Mesenchymal stem cell (in vitro differentiated cells and primary cell): ENCODE data around the gene CORO6.

Experiments used
- DNase-seq: peaks from one replicate; pipeline ENCODE4 v3.0.0-alpha.2; 2013
- H2AFZ ChIP-seq: one replicate; pipeline ENCODE4 v1.6.1; 2013; ENCODE audit warnings: low read depth, mild to moderate bottlenecking, control low read depth, inconsistent platforms, low read length, moderate library complexity
- H2AK5ac ChIP-seq: 2 replicates; pipeline ENCODE4 v1.6.1; 2013; ENCODE audit warnings: low read length, moderate library complexity, mild to moderate bottlenecking, inconsistent platforms; ENCODE audit not compliant: severe bottlenecking
- H2BK120ac ChIP-seq: one replicate; pipeline ENCODE4 v1.6.1; 2013; ENCODE audit warnings: low read depth, mild to moderate bottlenecking, inconsistent platforms, low read length, moderate library complexity
- H2BK12ac ChIP-seq, 2 experiments: one replicate each; pipeline ENCODE4 v1.6.1; 2013; ENCODE audit warnings: inconsistent platforms in 2 of 2, low read length in 2 of 2, mild to moderate bottlenecking in 2 of 2, moderate library complexity in 2 of 2, control low read depth in 1 of 2
- H2BK15ac ChIP-seq: one replicate; pipeline ENCODE4 v1.6.1; 2013; ENCODE audit warnings: mild to moderate bottlenecking, low read depth, inconsistent platforms; ENCODE audit not compliant: poor library complexity, severe bottlenecking
- H2BK5ac ChIP-seq: 2 replicates; pipeline ENCODE4 v1.6.1; 2013; ENCODE audit warnings: low read depth, mild to moderate bottlenecking, low read length, control low read depth, inconsistent platforms; ENCODE audit not compliant: poor library complexity, severe bottlenecking
- H3K14ac ChIP-seq, 2 experiments: one replicate each; pipeline ENCODE4 v1.6.1; 2013; ENCODE audit warnings: inconsistent platforms in 2 of 2, low read length in 2 of 2, control low read depth in 1 of 2, mild to moderate bottlenecking in 1 of 2, moderate library complexity in 1 of 2
- H3K18ac ChIP-seq, 2 experiments: one replicate each; pipeline ENCODE4 v1.6.1; 2013; ENCODE audit warnings: inconsistent platforms in 2 of 2, low read length in 2 of 2, control low read depth in 1 of 2, low read depth in 1 of 2, mild to moderate bottlenecking in 1 of 2
- H3K23ac ChIP-seq, 2 experiments: one replicate each; pipeline ENCODE4 v1.6.1; 2013; ENCODE audit warnings: inconsistent platforms in 2 of 2, low read length in 2 of 2, mild to moderate bottlenecking in 2 of 2, moderate library complexity in 2 of 2, control low read depth in 1 of 2
- H3K27ac ChIP-seq: 2 replicates; pipeline ENCODE4 v1.5.1; 2013; ENCODE audit warnings: mild to moderate bottlenecking, moderate library complexity, low read length, control low read depth, inconsistent platforms; ENCODE audit not compliant: poor library complexity, severe bottlenecking
- H3K27me3 ChIP-seq, 2 experiments: 2 replicates each; pipeline versions ENCODE4 v1.6.1 to v1.7.0; 2013; ENCODE audit warnings: low read length in 2 of 2, mild to moderate bottlenecking in 2 of 2, moderate library complexity in 2 of 2, control low read depth in 1 of 2, inconsistent platforms in 1 of 2; ENCODE audit not compliant: control insufficient read depth in 1 of 2, insufficient read depth in 1 of 2
- H3K36me3 ChIP-seq, 2 experiments: 2 replicates each; pipeline versions ENCODE4 v1.6.1 to v1.7.0; 2013; ENCODE audit warnings: low read length in 2 of 2, control low read depth in 1 of 2, inconsistent platforms in 1 of 2, low read depth in 1 of 2, mild to moderate bottlenecking in 1 of 2; ENCODE audit not compliant: insufficient read depth in 2 of 2, control insufficient read depth in 1 of 2
- H3K4ac ChIP-seq, 2 experiments: one replicate each; pipeline ENCODE4 v1.6.1; 2013; ENCODE audit warnings: inconsistent platforms in 2 of 2, low read length in 2 of 2, mild to moderate bottlenecking in 2 of 2, moderate library complexity in 2 of 2, control low read depth in 1 of 2, low read depth in 1 of 2
- H3K4me1 ChIP-seq: 2 replicates; pipeline ENCODE4 v1.6.1; 2013; ENCODE audit warnings: low read depth, low read length, control low read depth; ENCODE audit not compliant: control insufficient read depth, insufficient read depth
- H3K4me2 ChIP-seq: 2 replicates; pipeline ENCODE4 v1.6.1; 2013; ENCODE audit warnings: low read length, mild to moderate bottlenecking, inconsistent platforms; ENCODE audit not compliant: poor library complexity, severe bottlenecking
- H3K4me3 ChIP-seq, 2 experiments: 2 replicates each; pipeline versions ENCODE4 v1.5.1 to v1.7.0; 2013; ENCODE audit warnings: low read length in 2 of 2, mild to moderate bottlenecking in 2 of 2, control low read depth in 1 of 2, low read depth in 1 of 2; ENCODE audit not compliant: insufficient read depth in 1 of 2
- H3K79me1 ChIP-seq: replicated peaks from 2 replicates; pipeline ENCODE4 v1.6.1; 2013; ENCODE audit warnings: mild to moderate bottlenecking, control low read depth, low read length, inconsistent platforms; ENCODE audit not compliant: poor library complexity, severe bottlenecking
- H3K9ac ChIP-seq: 2 replicates; pipeline ENCODE4 v1.7.0; 2013; ENCODE audit warnings: mild to moderate bottlenecking, low read length, moderate library complexity
- H3K9me3 ChIP-seq: 2 replicates; pipeline ENCODE4 v1.7.0; 2013; ENCODE audit warnings: mild to moderate bottlenecking, low read length; ENCODE audit not compliant: control insufficient read depth
- H4K8ac ChIP-seq: one replicate; pipeline ENCODE4 v1.6.1; 2013; ENCODE audit warnings: inconsistent platforms, mild to moderate bottlenecking, low read length, moderate library complexity
- H4K91ac ChIP-seq: one replicate; pipeline ENCODE4 v1.6.1; 2013; ENCODE audit warnings: mild to moderate bottlenecking, low read length, inconsistent platforms
- WGBS: methylation state at CpG from one replicate; pipeline ENCODE4 v1.1.7; 2013; ENCODE audit warnings: mixed read lengths; 5-methylcytosine and 5-hydroxymethylcytosine counted together

CORO6 gene

GRCh38 chr17:29616300-29617048, 6.2 kb downstream of the CORO6 start:
- Histone ChIP-seq H3K36me3 (peaks cover 0 to 20% of the 10 kb centered on the region in 2 experiments), H3K18ac (peak overlapping the region in 1 of 2 experiments; percentile 77), H4K91ac (no peak overlapping the region), H3K4me1 (peaks cover 57% of the 10 kb centered on the region), H3K27ac (no peak overlapping the region), H4K8ac (peak overlapping the region; percentile 69), H3K79me1 (no peaks in the 10 kb centered on the region), H2BK12ac (no peak overlapping the region), H2BK5ac (no peak overlapping the region), H2BK120ac (no peak overlapping the region), H3K23ac (no peak overlapping the region), H3K4me3 (peak overlapping the region in 1 of 2 experiments; percentile 73), H2AFZ (no peak overlapping the region), H3K4ac (no peak overlapping the region), H2BK15ac (peak overlapping the region; percentile 12), H3K9me3 (no peaks in the 10 kb centered on the region), H2AK5ac (no peak overlapping the region), H3K27me3 (peaks cover 8 to 9% of the 10 kb centered on the region in 2 experiments), H3K4me2 (peak overlapping the region; percentile 93), H3K14ac (no peak overlapping the region), H3K9ac (peak overlapping the region; percentile 48)
- DNase-seq = no peak
- WGBS = 39% methylated on average over 32 of the region's 32 CpGs

GRCh38 chr17:29615492-29616299, 7.0 kb downstream of the CORO6 start:
- H3K9me3 ChIP-seq = no peaks in the 10 kb centered on the region
- peak overlapping the region in 1 of 2 experiments; percentile 49 for H3K23ac ChIP-seq
- peak overlapping the region in 1 of 2 experiments; percentile 15 for H2BK12ac ChIP-seq
- H3K4me2 ChIP-seq = peak overlapping the region; percentile 93
- H4K91ac ChIP-seq = no peak overlapping the region
- no peak overlapping the region for H2BK5ac ChIP-seq
- H4K8ac ChIP-seq = peak overlapping the region; percentile 69
- peak; percentile 85 for DNase-seq
- H2BK120ac ChIP-seq = no peak overlapping the region
- H2AFZ ChIP-seq = no peak overlapping the region
- H3K4me1 ChIP-seq = peaks cover 57% of the 10 kb centered on the region
- peaks cover 0 to 21% of the 10 kb centered on the region in 2 experiments for H3K36me3 ChIP-seq
- H2AK5ac ChIP-seq = no peak overlapping the region
- peak overlapping the region in 1 of 2 experiments; percentile 86 for H3K14ac ChIP-seq
- 2% methylated on average over 51 of the region's 74 CpGs for WGBS
- peaks cover 8 to 9% of the 10 kb centered on the region in 2 experiments for H3K27me3 ChIP-seq
- H3K4ac ChIP-seq = peak overlapping the region; percentile 38 to 57
- H3K18ac ChIP-seq = peak overlapping the region in 1 of 2 experiments; percentile 77
- H3K9ac ChIP-seq = peak overlapping the region; percentile 70
- no peak overlapping the region for H3K27ac ChIP-seq
- peak overlapping the region; percentile 47 to 73 for H3K4me3 ChIP-seq
- H3K79me1 ChIP-seq = no peaks in the 10 kb centered on the region
- no peak overlapping the region for H2BK15ac ChIP-seq

GRCh38 chr17:29615048-29615385, 7.7 kb downstream of the CORO6 start:
- Histone ChIP-seq H2BK5ac (no peak overlapping the region), H3K4me3 (peak overlapping the region; percentile 29 to 73), H2BK120ac (no peak overlapping the region), H3K4me2 (peak overlapping the region; percentile 93), H3K9ac (peak overlapping the region; percentile 70), H2AK5ac (no peak overlapping the region), H3K4me1 (peaks cover 53% of the 10 kb centered on the region), H3K4ac (peak overlapping the region in 1 of 2 experiments; percentile 57), H4K91ac (no peak overlapping the region), H3K27me3 (peaks cover 8 to 9% of the 10 kb centered on the region in 2 experiments), H3K36me3 (peaks cover 0 to 21% of the 10 kb centered on the region in 2 experiments), H3K14ac (no peak overlapping the region), H3K9me3 (no peaks in the 10 kb centered on the region), H4K8ac (peak overlapping the region; percentile 64), H3K18ac (no peak overlapping the region), H3K23ac (no peak overlapping the region), H2BK12ac (no peak overlapping the region), H3K79me1 (no peaks in the 10 kb centered on the region), H3K27ac (no peak overlapping the region), H2AFZ (no peak overlapping the region), H2BK15ac (no peak overlapping the region)
- DNase-seq = peak; percentile 50
- 43% methylated on average over 15 of the region's 15 CpGs for WGBS
